ENCODE results near the gene CLDN6. TPM values are rescaled to one million over a fixed set of nuclear protein-coding genes. Genes with fewer than 3 reads are reported as not detected.

The CLDN6 gene
- total and polyA plus RNA-seq, 2 of the 13 experiments (the other 11 are each of a cell fraction or from before 2014, with no cell fraction given) = 5.9 to 7.6 TPM

GRCh38 chr16:2973093-2973492 is 44.9 kb downstream of the CLDN6 start:
- H3K27me3 ChIP-seq (ENCODE audit: control insufficient read depth in 1 of 2, insufficient read depth in 2 of 2, low read length in 2 of 2) = no peaks in the 10 kb centered on the region; a peak in 1 of 5 replicates
- no peak for ATAC-seq
- no TSS peak for BruUV-seq (replicated peaks)
- DNase-seq (ENCODE audit: low spot score) = no peak
- TF ChIP-seq POLR2A (IDR thresholded peaks at IDR 0.05; ENCODE audit: insufficient read depth in 1 of 2, low read depth in 2 of 2, low read length in 2 of 2) = 0 out of 4 replicates have a peak, but pooled peaks of 1 of the 2 experiments have one; percentile 19
- TF ChIP-seq SATB2 (CRISPR knock-in tag; IDR thresholded peaks at IDR 0.05) = no peak
- no peak for TF ChIP-seq ZBTB2 (CRISPR knock-in tag; IDR thresholded peaks at IDR 0.05; ENCODE audit: low read depth)
- TF ChIP-seq RFXAP (CRISPR knock-in tag; IDR thresholded peaks at IDR 0.05; ENCODE audit: borderline replicate concordance) = no peak
- no peak for TF ChIP-seq ZNF775 (CRISPR knock-in tag; IDR thresholded peaks at IDR 0.05; ENCODE audit: borderline replicate concordance)
- no peak for TF ChIP-seq MZF1 (CRISPR knock-in tag; IDR thresholded peaks at IDR 0.05; ENCODE audit: borderline replicate concordance)
- TF ChIP-seq U2AF2 (IDR thresholded peaks at IDR 0.05; ENCODE audit: low read depth, low read length) = no peak
- no peak for TF ChIP-seq ZBTB34 (CRISPR knock-in tag; IDR thresholded peaks at IDR 0.05)
- no peak for TF ChIP-seq ZNF382 (CRISPR knock-in tag; IDR thresholded peaks at IDR 0.05; ENCODE audit: borderline replicate concordance)
- no peak for TF ChIP-seq ZNF672 (CRISPR knock-in tag; IDR thresholded peaks at IDR 0.05)
- peak; percentile 52; the same call in 1 of the 2 replicates for TF ChIP-seq POLR2G (IDR thresholded peaks at IDR 0.05; ENCODE audit: low read depth, low read length)
- TF ChIP-seq ZNF263 (CRISPR knock-in tag; IDR thresholded peaks at IDR 0.05) = peak; percentile 50; the same call in 1 of the 2 replicates
- no peak for TF ChIP-seq MATR3 (CRISPR knock-in tag; IDR thresholded peaks at IDR 0.05)
- no peak for TF ChIP-seq BATF2 (CRISPR knock-in tag; IDR thresholded peaks at IDR 0.05)
- 100% methylated on average over 4 of the region's 5 CpGs for WGBS (ENCODE audit: low lambda C conversion rate)
- no peak overlapping the region for H3K4me3 ChIP-seq (replicated peaks in 1 of 3; ENCODE audit: insufficient read depth in 1 of 3, low read depth in 2 of 3, low read length in 3 of 3)
- intact Hi-C loops (cut with micrococcal nuclease; ENCODE audit: unreplicated experiment) = no loop called here
- peaks cover 8% of the 10 kb centered on the region for H3K79me2 ChIP-seq (ENCODE audit: insufficient read depth, low read length)
- H3K27ac ChIP-seq (ENCODE audit: extremely low read length, insufficient read depth, low read length) = no peak overlapping the region
- FAIRE-seq = no peak
- no peaks in the 10 kb centered on the region for H4K20me1 ChIP-seq (ENCODE audit: insufficient read depth, low read length)
- no peak overlapping the region for H2AFZ ChIP-seq (ENCODE audit: low read length)
- no peak overlapping the region for H3K9ac ChIP-seq (ENCODE audit: insufficient read depth, low read depth, low read length)
- in situ Hi-C loops (cut with HindIII; ENCODE audit: extremely low pct_ligation_motif_present, low pct_unique_long_range_greater_than_20kb) = no loop called here
- H3K9me3 ChIP-seq (ENCODE audit: low read length) = no peaks in the 10 kb centered on the region
- POLR2A ChIA-PET = interaction anchor here (1.2 to 1.9 kb wide), 2 partner anchors 8 to 49 kb away, joined by 3 to 10 read pairs; partner anchors contain the start of gene PKMYT1
- no peak overlapping the region for H3K4me2 ChIP-seq (ENCODE audit: low read depth, low read length)
- peaks cover 15% of the 10 kb centered on the region for H3K4me1 ChIP-seq (ENCODE audit: insufficient read depth, low read length)
- CTCF ChIA-PET (ENCODE audit: low intra/inter-chr PET ratio, low total read pairs) = no interaction called here
- H3K36me3 ChIP-seq (replicated peaks in 1 of 2; ENCODE audit: control insufficient read depth in 1 of 2, insufficient read depth in 2 of 2, low read length in 2 of 2) = peaks cover 2 to 18% of the 10 kb centered on the region in 2 experiments; a peak in 3 of 5 replicates
